Activated T-helper 1 cell treated with anti-CD3 and anti-CD28 coated beads, Interleukin-2, amount 50 U/mL, for 16 hours (primary cell): ENCODE results near the gene PICK1.
"Not testable (repeated sequence)": the region's sequence is repeated elsewhere in the genome, so short reads cannot be mapped to it uniquely, and the experiment has no call there.

Experiments
- DNase-seq, 2 donors: peaks; one replicate each; pipeline ENCODE4 v3.0.0-alpha.2; 2020; ENCODE audit warnings: low read depth in 1 of 2, low spot score in 1 of 2

Gene PICK1

GRCh38 chr22:38114484-38115398 lies 57.5 kb downstream of the PICK1 start:
- DNase-seq: peak; percentile 61 to 63

- no peak for DNase-seq
These were observed 58.4 kb downstream of the PICK1 start for GRCh38 chr22:38115423-38116205.

DNA sequence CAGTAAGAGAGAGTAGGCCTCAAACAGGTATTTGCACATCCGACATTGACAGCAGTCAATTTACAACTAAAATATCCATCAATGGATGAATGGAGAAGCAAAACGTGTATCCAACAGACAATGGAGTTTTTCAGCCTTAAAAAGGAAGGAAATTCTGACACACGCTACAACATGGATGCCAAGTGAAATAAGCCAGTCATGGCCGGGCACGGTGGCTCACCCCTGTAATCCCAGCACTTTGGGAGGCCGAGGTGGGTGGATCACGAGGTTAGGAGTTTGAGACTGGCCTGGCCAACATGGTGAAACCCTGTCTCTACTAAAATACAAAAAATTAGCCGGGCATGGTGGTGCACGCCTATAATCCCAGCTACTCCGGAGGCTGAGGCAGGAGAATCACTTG lies 60.4 kb downstream of the PICK1 start:
- DNase-seq: not testable (repeated sequence)

- DNase-seq: no peak
These were observed 61.0 kb downstream of the PICK1 start for GRCh38 chr22:38118182-38118581.

DNA sequence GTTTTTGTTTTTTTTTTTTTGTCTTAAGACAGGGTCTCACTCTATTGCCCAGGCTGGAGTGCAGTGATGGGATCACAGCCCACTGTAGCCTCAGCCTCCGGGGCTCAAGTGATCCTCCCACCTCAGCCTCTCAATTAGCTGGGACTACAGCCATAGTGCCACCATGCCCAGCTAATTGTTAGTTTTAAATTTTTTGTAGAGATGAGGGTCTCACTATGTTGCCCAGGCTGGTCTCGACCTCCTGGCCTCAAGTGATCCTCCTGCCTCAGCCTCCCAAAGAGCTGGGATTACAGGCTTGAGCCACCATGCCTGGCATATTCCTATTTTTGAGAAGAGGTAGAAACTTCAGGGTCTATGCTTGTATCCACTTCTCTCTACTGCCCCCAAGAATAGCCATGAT lies 61.5 kb downstream of the PICK1 start:
- not testable (repeated sequence) for DNase-seq

- DNase-seq: no peak
These were observed 63.3 kb downstream of the PICK1 start for GRCh38 chr22:38120359-38121110.

GRCh38 chr22:38122616-38123015 lies 65.4 kb downstream of the PICK1 start:
- no peak for DNase-seq

DNA sequence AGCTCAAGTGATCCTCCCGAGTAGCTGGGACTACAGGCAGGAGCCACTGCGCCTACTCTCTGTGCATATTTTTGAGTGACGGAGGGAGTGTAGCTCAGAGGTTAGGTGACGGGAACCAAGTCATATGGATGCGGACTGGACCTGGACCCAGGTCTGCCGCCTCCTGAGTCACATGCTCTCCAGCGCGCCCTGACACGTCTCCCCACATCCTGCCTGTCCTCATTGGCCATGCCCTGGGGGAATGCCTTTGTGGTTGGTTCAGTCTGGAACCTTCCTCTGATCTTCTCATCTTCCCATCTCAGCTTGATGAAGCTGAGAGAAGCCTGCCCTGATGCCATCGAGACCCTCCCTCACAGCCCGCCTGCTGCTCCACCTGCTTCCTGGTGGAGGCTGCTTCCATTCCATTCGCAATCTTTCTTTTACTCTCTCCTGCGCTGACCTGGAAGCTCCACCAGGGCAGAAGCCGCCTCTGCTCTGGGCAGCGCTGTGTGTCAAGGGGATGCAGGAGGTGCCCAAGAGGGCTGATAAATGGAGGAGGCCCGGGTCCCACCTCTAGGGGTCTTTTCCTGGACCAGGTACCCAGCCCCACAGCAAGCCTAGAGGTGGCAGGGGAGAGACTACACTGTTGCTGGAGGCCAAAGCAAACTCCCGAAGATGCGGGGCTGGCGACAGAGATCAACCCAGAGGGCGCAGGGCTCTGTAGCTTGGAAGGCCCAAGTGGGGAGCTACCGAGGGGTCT lies 67.2 kb downstream of the PICK1 start:
- no peak for DNase-seq

GRCh38 chr22:38125038-38125610 lies 67.9 kb downstream of the PICK1 start:
- no peak for DNase-seq
